Measurements from ENCODE around the gene SPTBN1.

Gene SPTBN1

DNA sequence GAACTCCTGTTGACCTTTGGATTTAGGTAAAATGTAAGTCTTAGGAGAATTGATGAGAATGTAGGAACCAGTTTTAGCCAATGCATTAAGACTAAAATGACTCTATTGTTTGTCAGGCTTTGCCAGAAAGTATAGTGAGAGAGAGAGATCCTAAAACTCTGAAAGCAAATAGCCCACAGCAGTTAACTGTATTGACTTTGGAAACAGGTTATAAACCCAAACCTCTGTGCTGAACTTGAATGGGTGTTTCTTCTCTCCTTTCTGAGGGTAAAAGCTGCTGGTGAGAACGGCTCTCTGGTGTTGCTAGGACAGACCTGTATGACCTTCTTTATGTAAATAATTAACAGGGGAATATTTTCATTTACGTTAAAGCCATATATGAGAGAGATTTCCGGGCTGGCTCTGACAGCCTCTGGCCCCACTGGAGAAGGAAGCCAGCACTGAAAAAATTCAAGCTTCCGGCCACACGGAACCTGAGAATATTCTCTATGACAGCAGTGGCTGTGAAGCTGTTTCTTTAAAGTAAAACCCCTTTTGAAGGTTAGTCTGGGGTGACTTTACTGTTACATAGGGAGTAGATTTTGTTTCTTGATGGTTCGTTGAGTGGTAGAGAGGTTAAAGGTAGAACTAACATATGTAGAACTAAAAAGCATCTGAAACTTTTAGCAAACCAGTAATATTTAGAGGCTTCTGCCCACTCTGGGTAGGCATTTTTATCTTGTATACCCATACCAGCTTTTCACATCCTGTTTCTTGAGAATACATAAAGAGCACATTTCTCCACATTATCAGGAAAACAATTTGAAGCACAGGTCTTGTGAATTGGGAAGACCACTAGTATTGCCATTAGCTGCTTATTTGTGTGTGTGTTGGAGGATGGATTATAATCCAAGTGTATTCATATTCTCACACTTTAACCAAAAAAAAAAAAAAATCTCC lies 123.8 kb downstream of the SPTBN1 start:
- Histone ChIP-seq H3K4me1 (ENCODE audit: insufficient read depth, insufficient read length) (peaks cover 3% of the 10 kb centered on the region), H3K9me3 (ENCODE audit: insufficient read depth, low read length) (no peaks in the 10 kb centered on the region), H3K9ac (ENCODE audit: insufficient read length, low read depth) (no peak overlapping the region), H3K27me3 (ENCODE audit: insufficient read depth, insufficient read length) (no peaks in the 10 kb centered on the region), H3K36me3 (ENCODE audit: insufficient read depth, insufficient read length, low read length) (peaks cover 17% of the 10 kb centered on the region), H3K4me3 (ENCODE audit: insufficient read length, low read depth) (no peak overlapping the region)
- no peak for DNase-seq (ENCODE audit: low read depth, low spot score)
- TF ChIP-seq SUZ12 (IDR thresholded peaks at IDR 0.05; ENCODE audit: extremely low read depth, insufficient read depth, insufficient read length), result no peak
- TF ChIP-seq ZNF274 (IDR thresholded peaks at IDR 0.05; ENCODE audit: low read depth, low read length), result no peak
- no peak for TF ChIP-seq YY1 (IDR thresholded peaks at IDR 0.05; ENCODE audit: insufficient read depth, insufficient read length)

DNA sequence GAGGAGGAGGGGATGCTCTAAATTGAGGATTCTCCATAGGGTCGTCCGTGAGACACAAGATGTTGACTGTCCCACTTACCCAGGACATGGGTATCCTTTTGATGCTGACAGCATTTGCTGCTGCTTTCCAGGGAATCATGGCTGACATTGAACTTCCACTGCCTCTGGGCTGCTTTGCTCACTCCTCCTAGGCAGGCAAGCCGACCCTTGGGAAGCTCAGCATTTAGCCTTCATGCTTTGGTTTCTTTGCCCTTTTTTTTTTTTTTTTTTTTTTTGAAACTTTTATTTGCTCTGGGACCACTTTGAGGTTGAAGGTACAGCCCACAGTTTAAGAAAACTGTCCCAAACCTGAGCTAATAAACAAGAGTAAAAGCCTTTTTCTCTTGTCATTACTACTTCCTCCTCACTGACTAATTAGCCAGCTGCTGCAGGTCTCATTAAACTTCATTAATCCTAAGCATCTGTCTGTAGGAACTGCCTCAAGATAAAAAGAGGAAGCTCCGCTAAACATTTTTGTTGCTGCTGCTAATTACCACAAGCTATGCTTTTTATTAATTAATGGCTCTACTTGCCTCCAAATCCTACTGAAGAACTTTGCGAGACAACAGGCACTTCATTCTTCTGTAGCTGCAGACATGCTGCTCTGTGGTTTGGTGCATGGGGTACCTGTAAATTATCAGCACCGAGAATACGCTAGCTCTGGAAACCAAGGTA lies 125.4 kb downstream of the SPTBN1 start:
- peaks cover 15% of the 10 kb centered on the region for H3K36me3 ChIP-seq (ENCODE audit: insufficient read depth, insufficient read length, low read length)
- H3K27me3 ChIP-seq (ENCODE audit: insufficient read depth, insufficient read length), result no peaks in the 10 kb centered on the region
- DNase-seq (ENCODE audit: low read depth, low spot score), result no peak
- no peak overlapping the region for H3K4me3 ChIP-seq (ENCODE audit: insufficient read length, low read depth)
- H3K4me1 ChIP-seq (ENCODE audit: insufficient read depth, insufficient read length), result peaks cover 3% of the 10 kb centered on the region
- TF ChIP-seq SUZ12 (IDR thresholded peaks at IDR 0.05; ENCODE audit: extremely low read depth, insufficient read depth, insufficient read length), result no peak
- H3K9me3 ChIP-seq (ENCODE audit: insufficient read depth, low read length), result no peaks in the 10 kb centered on the region
- no peak overlapping the region for H3K9ac ChIP-seq (ENCODE audit: insufficient read length, low read depth)

DNA sequence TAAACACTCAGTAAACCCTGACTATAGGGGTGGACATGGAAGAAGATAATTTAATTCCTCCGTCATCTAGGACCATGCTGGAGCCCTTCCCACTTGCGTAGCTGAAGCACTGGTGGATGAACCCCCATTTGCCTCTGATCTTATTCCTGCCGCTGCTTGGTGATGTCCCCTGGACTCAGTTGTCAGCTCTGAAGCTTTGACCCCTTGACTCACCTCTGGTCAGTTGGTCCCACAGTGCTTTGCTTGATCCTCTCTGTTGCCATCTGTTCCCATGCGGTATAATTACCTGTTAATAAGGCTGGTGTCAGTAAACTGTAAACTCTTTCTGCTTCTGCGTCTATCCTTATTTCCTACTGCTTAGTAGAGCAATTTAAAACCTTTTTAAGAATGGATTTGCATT lies 126.9 kb downstream of the SPTBN1 start:
- Histone ChIP-seq H3K9ac (ENCODE audit: insufficient read length, low read depth) (no peak overlapping the region), H3K4me1 (ENCODE audit: insufficient read depth, insufficient read length) (peaks cover 3% of the 10 kb centered on the region), H3K9me3 (ENCODE audit: insufficient read depth, low read length) (no peaks in the 10 kb centered on the region), H3K36me3 (ENCODE audit: insufficient read depth, insufficient read length, low read length) (peaks cover 8% of the 10 kb centered on the region), H3K4me3 (ENCODE audit: insufficient read length, low read depth) (no peak overlapping the region), H3K27me3 (ENCODE audit: insufficient read depth, insufficient read length) (no peaks in the 10 kb centered on the region)
- TF ChIP-seq SUZ12 (IDR thresholded peaks at IDR 0.05; ENCODE audit: extremely low read depth, insufficient read depth, insufficient read length), result no peak
- TF ChIP-seq YY1 (IDR thresholded peaks at IDR 0.05; ENCODE audit: insufficient read depth, insufficient read length), result no peak
- TF ChIP-seq ZNF274 (IDR thresholded peaks at IDR 0.05; ENCODE audit: low read depth, low read length), result no peak
- DNase-seq (ENCODE audit: low read depth, low spot score), result no peak

DNA sequence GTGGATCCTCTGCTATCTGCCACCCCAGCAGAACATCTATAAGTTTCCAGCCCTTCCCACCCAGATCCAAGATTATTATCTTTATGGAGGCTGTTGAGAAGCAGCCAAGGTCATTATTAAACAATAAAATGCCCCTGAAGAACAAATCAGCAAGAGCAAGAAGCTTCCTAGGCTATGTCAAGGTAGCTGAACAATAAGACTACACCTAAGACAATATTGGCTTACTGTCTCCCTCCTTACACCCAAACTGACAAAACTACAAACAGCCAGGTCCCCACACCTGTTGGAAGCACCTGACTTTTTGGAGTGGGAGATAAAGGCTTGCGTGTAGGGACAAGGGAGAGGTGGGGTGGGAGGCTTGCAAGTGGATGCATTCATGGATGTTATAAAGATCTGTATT lies 128.5 kb downstream of the SPTBN1 start:
- H3K27me3 ChIP-seq (ENCODE audit: insufficient read depth, insufficient read length), result no peaks in the 10 kb centered on the region
- H3K9me3 ChIP-seq (ENCODE audit: insufficient read depth, low read length), result no peaks in the 10 kb centered on the region
- no peak overlapping the region for H3K4me3 ChIP-seq (ENCODE audit: insufficient read length, low read depth)
- H3K4me1 ChIP-seq (ENCODE audit: insufficient read depth, insufficient read length), result no peaks in the 10 kb centered on the region
- no peak overlapping the region for H3K9ac ChIP-seq (ENCODE audit: insufficient read length, low read depth)
- no peak for DNase-seq (ENCODE audit: low read depth, low spot score)
- H3K36me3 ChIP-seq (ENCODE audit: insufficient read depth, insufficient read length, low read length), result peaks cover 5% of the 10 kb centered on the region
- no peak for TF ChIP-seq YY1 (IDR thresholded peaks at IDR 0.05; ENCODE audit: insufficient read depth, insufficient read length)
- no peak for TF ChIP-seq ZNF274 (IDR thresholded peaks at IDR 0.05; ENCODE audit: low read depth, low read length)
- TF ChIP-seq SUZ12 (IDR thresholded peaks at IDR 0.05; ENCODE audit: extremely low read depth, insufficient read depth, insufficient read length), result no peak

DNA sequence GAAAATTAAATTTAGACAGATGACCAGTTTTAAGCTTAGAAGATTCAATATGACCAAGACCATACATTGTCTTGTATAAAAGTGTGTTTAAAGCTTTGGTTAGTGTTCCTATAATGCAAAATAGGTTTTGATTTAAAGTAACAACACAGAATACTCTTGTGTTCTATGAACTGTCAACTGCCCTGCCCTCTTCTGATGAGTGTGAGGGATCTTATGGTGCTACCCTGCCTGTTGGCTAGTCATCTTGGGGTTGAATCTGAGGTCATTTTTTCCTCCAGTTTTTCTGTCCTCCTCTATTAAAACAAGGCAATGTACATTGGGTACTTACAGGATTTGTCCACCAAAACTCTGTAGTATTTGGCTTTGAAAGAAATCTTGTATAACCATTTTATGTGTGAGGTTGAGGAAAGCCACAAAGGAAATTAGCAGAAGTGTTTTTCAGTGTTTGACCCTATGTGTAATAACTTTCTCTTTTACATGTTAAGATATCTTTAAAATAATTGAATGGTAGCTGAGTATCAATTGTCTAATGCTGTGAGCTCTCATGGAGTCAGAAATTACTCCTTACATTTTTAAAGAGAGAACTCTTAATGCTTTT lies 129.1 kb downstream of the SPTBN1 start:
- no peak for DNase-seq (ENCODE audit: low read depth, low spot score)
- Histone ChIP-seq H3K4me3 (ENCODE audit: insufficient read length, low read depth) (no peak overlapping the region), H3K27me3 (ENCODE audit: insufficient read depth, insufficient read length) (no peaks in the 10 kb centered on the region), H3K4me1 (ENCODE audit: insufficient read depth, insufficient read length) (no peaks in the 10 kb centered on the region), H3K9me3 (ENCODE audit: insufficient read depth, low read length) (no peaks in the 10 kb centered on the region), H3K36me3 (ENCODE audit: insufficient read depth, insufficient read length, low read length) (peaks cover 5% of the 10 kb centered on the region), H3K9ac (ENCODE audit: insufficient read length, low read depth) (no peak overlapping the region)
- TF ChIP-seq ZNF274 (IDR thresholded peaks at IDR 0.05; ENCODE audit: low read depth, low read length), result no peak
- no peak for TF ChIP-seq YY1 (IDR thresholded peaks at IDR 0.05; ENCODE audit: insufficient read depth, insufficient read length)
- no peak for TF ChIP-seq SUZ12 (IDR thresholded peaks at IDR 0.05; ENCODE audit: extremely low read depth, insufficient read depth, insufficient read length)

DNA sequence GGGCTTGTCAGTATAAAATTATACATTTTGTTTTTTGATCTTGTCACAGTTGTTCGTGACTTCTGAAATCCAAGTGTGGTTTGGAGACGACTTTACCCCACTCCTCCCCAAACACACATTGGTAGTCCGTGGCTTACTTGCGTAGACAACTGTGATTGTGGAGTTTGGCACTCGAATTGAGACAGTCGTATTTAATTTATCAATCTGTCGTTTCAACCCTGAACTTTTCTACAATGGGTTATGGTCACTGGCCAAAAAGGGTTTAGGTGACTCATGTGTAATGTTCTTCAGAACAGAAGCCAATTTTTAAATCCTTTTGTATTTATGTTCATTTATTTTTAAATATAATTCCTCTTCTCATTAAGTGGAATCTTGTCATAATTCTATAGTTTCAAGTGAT lies 129.9 kb downstream of the SPTBN1 start:
- DNase-seq (ENCODE audit: low read depth, low spot score), result no peak
- Histone ChIP-seq H3K4me1 (ENCODE audit: insufficient read depth, insufficient read length) (no peaks in the 10 kb centered on the region), H3K27me3 (ENCODE audit: insufficient read depth, insufficient read length) (no peaks in the 10 kb centered on the region), H3K9ac (ENCODE audit: insufficient read length, low read depth) (no peak overlapping the region), H3K4me3 (ENCODE audit: insufficient read length, low read depth) (no peak overlapping the region), H3K36me3 (ENCODE audit: insufficient read depth, insufficient read length, low read length) (peaks cover 5% of the 10 kb centered on the region), H3K9me3 (ENCODE audit: insufficient read depth, low read length) (no peaks in the 10 kb centered on the region)
- no peak for TF ChIP-seq YY1 (IDR thresholded peaks at IDR 0.05; ENCODE audit: insufficient read depth, insufficient read length)
- no peak for TF ChIP-seq ZNF274 (IDR thresholded peaks at IDR 0.05; ENCODE audit: low read depth, low read length)
- TF ChIP-seq SUZ12 (IDR thresholded peaks at IDR 0.05; ENCODE audit: extremely low read depth, insufficient read depth, insufficient read length), result no peak

DNA sequence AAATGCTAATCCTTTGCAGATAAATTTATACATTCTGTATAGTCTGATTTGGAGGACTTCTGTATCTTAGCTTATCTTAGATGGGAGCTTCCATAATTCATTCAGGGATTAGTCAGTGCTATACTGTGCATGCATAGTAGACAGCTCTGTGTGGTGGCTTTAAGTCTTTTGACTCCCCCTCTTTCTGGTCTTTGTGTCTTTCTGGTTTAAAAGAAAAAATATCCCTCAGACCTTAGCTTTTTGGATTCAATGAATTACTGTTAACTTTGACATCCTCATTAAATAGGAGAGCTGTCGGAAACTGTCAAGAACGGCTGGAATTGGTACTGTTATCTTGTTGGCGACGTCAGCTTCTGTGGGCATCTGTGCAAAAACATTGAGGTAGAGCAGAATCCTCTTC lies 130.4 kb downstream of the SPTBN1 start:
- Histone ChIP-seq H3K36me3 (ENCODE audit: insufficient read depth, insufficient read length, low read length) (peaks cover 5% of the 10 kb centered on the region), H3K4me3 (ENCODE audit: insufficient read length, low read depth) (no peak overlapping the region), H3K4me1 (ENCODE audit: insufficient read depth, insufficient read length) (no peaks in the 10 kb centered on the region), H3K9me3 (ENCODE audit: insufficient read depth, low read length) (no peaks in the 10 kb centered on the region), H3K27me3 (ENCODE audit: insufficient read depth, insufficient read length) (no peaks in the 10 kb centered on the region), H3K9ac (ENCODE audit: insufficient read length, low read depth) (no peak overlapping the region)
- no peak for TF ChIP-seq YY1 (IDR thresholded peaks at IDR 0.05; ENCODE audit: insufficient read depth, insufficient read length)
- TF ChIP-seq ZNF274 (IDR thresholded peaks at IDR 0.05; ENCODE audit: low read depth, low read length), result no peak
- no peak for TF ChIP-seq SUZ12 (IDR thresholded peaks at IDR 0.05; ENCODE audit: extremely low read depth, insufficient read depth, insufficient read length)
- no peak for DNase-seq (ENCODE audit: low read depth, low spot score)
